ES-I3 (cell line): ENCODE data around the gene P2RX1.

Experiments
- H3K36me3 ChIP-seq: 2 replicates; pipeline ENCODE4 v1.6.1; 2013; ENCODE audit warnings: mild to moderate bottlenecking, low read length, control low read depth, moderate library complexity; ENCODE audit not compliant: insufficient read depth
- H3K4me1 ChIP-seq: 2 replicates; pipeline ENCODE4 v1.6.1; 2013; ENCODE audit warnings: mild to moderate bottlenecking, control low read depth, low read length; ENCODE audit not compliant: insufficient read depth
- H3K9ac ChIP-seq: 2 replicates; pipeline ENCODE4 v1.6.1; 2013; ENCODE audit warnings: low read depth, mild to moderate bottlenecking, low read length, moderate library complexity
- H3K9me3 ChIP-seq: 2 replicates; pipeline ENCODE4 v1.6.1; 2013; ENCODE audit warnings: mild to moderate bottlenecking, low read length, moderate library complexity; ENCODE audit not compliant: control insufficient read depth, insufficient read depth

P2RX1 gene

DNA sequence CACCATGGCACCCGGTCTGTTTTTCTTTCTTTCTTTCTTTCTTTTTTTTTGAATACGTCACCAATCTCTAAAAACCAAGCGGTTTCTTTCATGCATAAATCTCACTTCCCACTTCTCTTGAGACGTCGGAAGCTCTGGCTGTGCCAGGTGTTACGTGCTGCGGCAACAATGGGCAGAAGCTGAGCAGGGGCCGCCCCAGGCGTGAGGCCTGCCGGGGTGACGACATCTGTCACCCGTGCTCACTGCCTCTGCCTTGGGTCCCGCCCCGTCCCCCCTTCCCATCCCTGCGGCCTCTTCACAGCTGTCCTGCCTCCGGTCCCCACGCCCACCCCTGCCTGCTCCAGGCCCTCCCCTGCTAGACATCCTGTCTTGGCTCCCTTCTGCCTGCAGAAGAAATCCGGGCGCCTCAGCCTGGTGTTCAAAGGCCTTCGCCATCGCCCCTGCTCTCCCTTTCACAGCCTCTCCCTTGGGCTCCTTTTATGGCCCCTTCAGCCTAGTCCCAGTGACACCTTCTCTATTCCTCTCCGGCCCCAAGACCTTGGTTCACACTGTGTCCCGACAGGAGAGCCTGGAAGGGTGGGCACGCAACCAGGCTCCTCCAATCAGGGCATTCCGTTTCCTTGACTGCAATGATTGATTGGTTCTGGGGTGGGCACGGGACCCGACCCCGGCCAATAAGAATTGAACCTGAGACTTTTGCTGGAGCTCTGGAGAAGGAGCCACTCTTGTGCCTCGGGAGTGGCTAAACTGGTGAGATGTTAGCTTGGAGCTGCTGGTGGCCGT is 4.8 kb downstream of the P2RX1 start:
- H3K9ac ChIP-seq: no peak overlapping the region

DNA sequence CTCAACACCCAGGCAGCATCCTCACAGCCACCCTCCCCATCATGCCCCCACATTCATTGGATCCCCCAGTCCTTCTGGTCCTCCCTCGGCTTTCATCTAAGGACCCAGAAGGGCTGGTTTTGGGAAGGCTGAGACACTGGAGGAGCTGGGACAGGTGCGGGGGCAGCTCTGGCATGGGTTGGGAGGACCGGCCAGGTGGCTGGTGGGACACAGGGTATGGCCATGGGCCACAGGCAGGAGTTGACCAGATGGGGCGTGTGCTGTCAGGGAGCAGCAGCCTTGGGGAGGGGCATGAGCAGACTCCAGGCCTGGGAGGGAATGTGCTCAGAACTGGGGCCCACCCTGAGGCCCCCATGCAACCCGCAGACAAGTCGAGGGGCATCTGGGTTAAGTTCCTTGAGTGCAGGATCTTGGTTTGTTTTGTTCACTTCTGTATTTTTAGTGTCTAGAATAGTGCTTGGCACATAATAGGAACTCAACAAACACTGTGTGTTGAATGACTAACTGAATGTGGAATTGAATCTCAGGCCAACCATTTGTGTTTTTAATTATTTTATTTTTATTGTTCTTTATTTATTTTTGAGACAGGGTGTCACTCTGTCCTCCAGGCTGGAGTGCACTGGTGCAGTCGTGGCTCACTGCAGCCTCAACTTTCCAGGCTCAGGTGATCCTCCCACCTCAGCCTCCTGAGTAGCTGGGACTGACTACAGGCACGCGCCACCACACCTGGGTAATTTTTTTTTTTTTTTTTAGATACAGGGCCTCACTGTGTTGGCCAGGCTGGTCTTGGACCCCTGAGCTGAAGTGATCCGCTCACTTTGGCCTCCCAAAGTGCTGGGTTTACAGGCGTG is 5.6 kb downstream of the P2RX1 start:
- H3K4me1 ChIP-seq: no peaks in the 10 kb centered on the region
- no peaks in the 10 kb centered on the region for H3K36me3 ChIP-seq
- H3K9me3 ChIP-seq: no peaks in the 10 kb centered on the region
- no peak overlapping the region for H3K9ac ChIP-seq

More for the DNA sequence above, 4.8 kb downstream of the P2RX1 start:
- H3K4me1 ChIP-seq: no peaks in the 10 kb centered on the region
- no peaks in the 10 kb centered on the region for H3K36me3 ChIP-seq
- H3K9me3 ChIP-seq: no peaks in the 10 kb centered on the region

DNA sequence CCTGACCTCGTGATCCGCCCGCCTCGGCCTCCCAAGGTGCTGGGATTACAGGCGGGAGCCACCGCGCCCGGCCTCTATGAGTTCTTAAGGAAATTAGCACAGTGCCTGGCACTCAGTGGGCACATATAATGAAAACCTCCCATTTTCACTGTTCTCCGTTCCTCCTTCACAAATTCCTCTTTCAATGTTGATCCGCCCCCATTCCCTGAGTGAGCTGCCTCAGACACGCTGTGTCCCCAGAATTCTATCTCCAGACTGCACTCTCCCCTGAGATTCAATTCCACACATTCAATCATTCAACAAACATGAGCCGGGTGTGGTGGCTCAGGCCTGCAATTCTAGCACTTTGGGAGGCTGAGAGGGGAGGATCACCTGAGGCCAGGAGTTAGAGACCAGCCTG is 7.0 kb downstream of the P2RX1 start:
- Histone ChIP-seq H3K9me3 (no peaks in the 10 kb centered on the region), H3K9ac (no peak overlapping the region), H3K4me1 (peaks cover 5% of the 10 kb centered on the region; the same call in 1 of the 2 replicates), H3K36me3 (no peaks in the 10 kb centered on the region)

DNA sequence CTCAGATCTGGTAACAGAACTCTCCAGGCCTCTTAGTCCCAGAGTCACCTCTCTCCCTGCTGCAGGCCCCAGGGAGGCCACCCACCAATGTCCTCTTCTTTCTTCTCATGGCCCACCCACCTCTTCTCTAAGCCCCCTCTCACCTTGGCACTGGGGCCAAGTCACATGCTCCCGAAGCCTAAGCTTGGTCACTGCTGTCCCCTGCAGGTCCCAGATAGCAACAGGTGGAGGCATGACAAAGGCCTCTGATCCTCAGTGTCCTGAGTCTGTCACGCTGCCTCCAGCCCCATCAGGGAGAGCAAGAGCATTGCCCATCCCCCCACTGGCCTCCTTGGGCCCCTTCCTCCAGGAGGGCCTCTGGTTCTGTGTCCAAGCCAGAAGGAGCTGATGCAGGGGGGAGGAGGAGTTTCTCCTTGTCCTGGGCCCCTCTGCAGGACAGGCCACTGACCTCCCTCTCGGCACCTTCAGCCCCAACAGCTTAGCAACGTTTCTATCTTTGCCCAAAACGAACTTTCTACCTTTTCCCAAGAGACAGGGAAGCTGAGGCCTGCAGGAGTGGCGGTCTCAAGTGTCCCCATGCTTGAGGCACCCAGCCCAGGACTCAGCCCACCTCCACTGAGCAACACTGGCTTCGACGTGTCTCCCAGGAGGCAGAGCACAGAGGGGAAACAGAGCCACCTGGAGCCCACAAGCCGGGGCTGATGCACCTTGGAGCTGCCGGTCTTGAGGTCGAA is 8.6 kb downstream of the P2RX1 start:
- Histone ChIP-seq H3K9ac (no peak overlapping the region), H3K9me3 (no peaks in the 10 kb centered on the region), H3K36me3 (no peaks in the 10 kb centered on the region), H3K4me1 (peaks cover 17% of the 10 kb centered on the region)

DNA sequence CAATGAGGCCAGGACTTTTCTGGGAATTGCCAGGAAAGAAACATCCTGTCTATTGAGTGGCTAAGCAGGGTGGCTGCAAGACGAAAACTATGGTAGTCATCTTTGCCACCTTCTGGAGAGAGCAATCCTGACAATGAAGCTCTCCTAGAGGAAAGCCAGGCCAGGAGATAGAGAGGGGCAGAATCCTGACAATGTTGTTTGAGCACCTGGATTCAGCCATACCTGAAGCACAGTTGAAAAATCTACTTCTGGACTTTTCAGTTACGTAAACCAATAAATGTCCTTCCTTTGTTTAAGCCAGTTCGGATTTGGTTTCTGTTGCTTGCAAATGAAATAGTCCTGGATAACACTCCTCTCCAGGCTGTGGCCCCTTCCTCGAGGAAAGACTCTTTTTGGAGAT is 9.4 kb downstream of the P2RX1 start:
- no peaks in the 10 kb centered on the region for H3K9me3 ChIP-seq
- H3K9ac ChIP-seq: no peak overlapping the region
- no peaks in the 10 kb centered on the region for H3K36me3 ChIP-seq
- peaks cover 17% of the 10 kb centered on the region for H3K4me1 ChIP-seq

DNA sequence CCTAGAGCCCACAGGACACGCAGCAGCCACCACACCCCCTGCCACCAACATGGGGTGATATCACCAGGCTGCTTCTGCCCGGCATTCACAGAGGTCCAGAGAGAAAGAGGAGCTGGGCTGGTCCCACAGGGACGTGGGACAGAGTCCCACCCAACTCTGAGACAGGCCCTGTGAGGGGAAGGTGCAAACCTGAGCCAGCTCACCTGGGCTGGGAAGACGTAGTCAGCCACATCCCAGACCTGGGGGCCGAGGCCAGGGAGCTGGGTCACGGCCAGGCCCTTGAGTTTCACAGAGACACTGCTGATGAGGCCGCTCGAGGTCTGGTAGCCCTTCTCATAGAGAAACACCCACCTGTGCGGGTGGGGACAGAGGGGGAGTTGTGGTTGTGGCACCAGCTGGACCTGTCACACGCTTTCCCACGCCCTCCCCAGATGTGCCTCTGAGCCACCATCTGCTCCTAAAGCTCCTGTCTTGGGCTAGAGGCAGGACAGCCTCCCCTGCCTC is 11.2 kb downstream of the P2RX1 start:
- no peaks in the 10 kb centered on the region for H3K36me3 ChIP-seq
- peaks cover 17% of the 10 kb centered on the region for H3K4me1 ChIP-seq
- no peaks in the 10 kb centered on the region for H3K9me3 ChIP-seq
- H3K9ac ChIP-seq: no peak overlapping the region

DNA sequence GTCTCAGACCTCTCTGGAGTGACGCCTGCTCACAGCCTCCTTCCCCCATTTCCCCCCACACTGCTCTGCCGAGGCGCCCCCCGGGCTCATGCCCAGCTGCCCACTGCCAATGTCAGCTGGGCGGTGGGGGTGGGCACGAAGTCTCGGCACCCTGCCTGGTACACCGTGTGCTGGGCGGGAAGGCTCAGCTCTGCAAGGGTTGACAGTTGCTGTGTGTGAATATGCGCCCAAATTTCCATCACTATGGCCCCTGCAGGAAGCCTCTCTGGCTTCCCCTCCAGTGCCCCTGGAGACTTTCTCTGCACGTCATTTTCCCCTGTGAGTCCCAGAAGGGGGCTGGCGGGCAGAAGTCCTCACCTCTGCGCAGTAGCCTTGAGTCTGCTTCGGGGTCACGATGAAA is 11.8 kb downstream of the P2RX1 start:
- H3K36me3 ChIP-seq: no peaks in the 10 kb centered on the region
- H3K9ac ChIP-seq: no peak overlapping the region; the same call in 1 of the 2 replicates
- H3K9me3 ChIP-seq: no peaks in the 10 kb centered on the region
- peaks cover 17% of the 10 kb centered on the region for H3K4me1 ChIP-seq

DNA sequence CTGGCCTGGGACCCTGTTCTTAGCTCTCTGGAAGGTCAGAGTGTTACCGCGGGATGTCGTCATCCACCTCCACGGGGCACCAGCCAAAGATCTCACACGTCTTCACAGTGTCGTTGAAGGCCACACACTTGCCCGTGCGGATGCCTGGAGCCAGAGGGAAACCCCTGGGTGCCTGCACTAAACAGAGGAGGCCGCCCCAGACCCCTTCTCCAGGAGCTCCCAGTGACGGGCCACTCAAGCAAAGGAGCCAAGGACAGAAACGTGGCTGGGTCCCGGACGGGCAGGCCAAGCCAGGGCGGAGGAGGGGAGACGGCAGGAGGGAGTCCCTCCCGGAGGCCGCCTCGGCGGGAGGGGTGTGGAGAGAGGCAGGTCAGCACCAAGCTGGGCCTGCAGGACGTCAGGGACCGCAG is 12.4 kb downstream of the P2RX1 start:
- H3K36me3 ChIP-seq: no peaks in the 10 kb centered on the region
- H3K4me1 ChIP-seq: peaks cover 17% of the 10 kb centered on the region
- no peak overlapping the region for H3K9ac ChIP-seq
- H3K9me3 ChIP-seq: no peaks in the 10 kb centered on the region

DNA sequence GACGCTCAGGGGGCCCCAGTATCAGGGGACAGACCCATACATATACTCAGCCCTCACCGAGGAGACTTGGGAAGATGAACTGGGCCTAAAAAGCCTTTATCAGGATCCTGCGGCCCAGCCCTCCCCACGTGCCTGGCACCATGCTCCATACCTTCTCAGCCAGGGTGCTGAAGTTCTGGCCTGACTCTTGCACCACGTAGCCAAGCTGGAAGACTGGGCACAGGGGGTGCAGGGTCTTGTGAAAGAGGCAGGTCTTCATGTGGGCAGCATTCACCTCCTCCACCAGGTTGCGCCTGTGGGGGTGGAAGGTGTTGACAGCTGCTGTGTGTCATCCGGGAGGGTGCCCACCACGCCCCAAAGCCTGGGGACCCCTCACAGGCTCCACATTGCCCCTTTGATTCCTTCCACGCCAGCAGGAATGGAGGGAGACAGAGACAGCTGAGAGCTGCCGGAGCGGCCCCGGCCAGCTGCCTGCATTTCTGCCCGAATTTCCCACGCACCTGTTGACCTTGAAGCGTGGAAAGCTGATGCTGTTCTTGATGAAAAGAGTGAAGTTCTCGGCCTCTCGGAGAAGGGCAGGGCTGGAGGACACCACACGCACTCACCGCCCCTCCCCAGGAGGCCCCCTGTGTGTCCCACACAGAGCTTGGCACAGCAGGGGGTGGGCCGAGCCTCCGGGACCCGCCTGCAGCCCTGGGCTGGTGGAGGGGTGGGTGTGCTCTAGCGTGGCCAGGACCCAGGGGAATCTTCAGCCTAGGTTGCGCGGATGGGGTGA is 13.0 kb downstream of the P2RX1 start:
- peaks cover 17% of the 10 kb centered on the region for H3K4me1 ChIP-seq
- H3K9ac ChIP-seq: no peak overlapping the region; the same call in 1 of the 2 replicates
- no peaks in the 10 kb centered on the region for H3K36me3 ChIP-seq
- H3K9me3 ChIP-seq: no peaks in the 10 kb centered on the region

DNA sequence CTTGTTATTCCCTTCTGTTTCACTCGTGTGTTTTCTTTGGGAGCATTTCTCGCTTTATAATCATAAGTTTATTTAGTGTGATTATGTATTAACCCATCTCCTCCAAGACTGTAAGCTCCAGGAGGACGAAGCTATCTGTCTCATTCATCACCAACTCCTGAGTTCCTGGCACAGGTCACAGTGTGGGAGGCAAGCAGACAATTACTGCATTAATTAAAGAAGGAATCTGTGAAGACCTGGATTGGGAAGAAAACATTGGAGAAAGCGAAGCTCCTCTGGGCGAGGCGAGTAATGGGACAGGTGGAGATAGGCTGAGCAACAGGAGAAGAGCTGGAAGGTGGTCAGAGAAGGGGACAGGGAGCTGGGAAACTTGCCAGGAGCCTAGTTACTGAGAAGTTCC is 15.6 kb downstream of the P2RX1 start:
- no peak overlapping the region for H3K9ac ChIP-seq
- no peaks in the 10 kb centered on the region for H3K36me3 ChIP-seq
- H3K9me3 ChIP-seq: no peaks in the 10 kb centered on the region
- peaks cover 17% of the 10 kb centered on the region for H3K4me1 ChIP-seq

DNA sequence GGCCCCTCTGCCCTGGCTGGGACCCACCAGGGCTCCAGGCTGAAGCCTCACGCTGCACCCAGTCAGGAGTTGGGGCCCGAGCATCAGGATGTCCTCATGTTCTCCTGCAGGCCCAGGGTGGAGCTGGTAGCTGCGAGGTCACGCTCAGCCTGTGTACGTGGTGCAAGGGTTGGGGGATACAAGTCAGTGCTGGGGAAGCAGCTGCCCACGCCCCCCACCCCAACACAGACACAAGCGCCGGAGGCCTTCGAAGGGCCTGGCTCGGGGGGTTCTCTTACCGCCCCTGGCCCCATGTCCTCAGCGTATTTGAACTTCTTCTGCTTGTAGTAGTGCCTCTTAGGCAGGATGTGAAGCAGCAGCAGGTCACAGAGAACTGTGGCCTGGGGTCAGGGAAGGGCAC is 18.5 kb downstream of the P2RX1 start:
- H3K36me3 ChIP-seq: no peaks in the 10 kb centered on the region

DNA sequence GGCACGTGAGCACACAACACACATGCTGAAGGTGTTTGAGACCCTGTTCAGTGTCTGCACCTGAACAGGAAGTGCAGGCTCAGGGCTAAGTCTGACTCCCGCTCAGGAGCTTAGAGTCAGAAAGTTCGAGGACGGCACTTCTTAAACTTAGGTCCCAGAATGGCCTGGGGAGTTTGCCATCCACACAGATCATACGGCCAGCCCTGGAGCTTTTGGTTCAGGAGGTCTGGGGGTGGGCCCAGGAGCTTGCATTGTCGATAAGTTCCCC is 19.4 kb downstream of the P2RX1 start:
- H3K36me3 ChIP-seq: no peaks in the 10 kb centered on the region
- peaks cover 7% of the 10 kb centered on the region; the same call in 1 of the 2 replicates for H3K4me1 ChIP-seq
- no peaks in the 10 kb centered on the region for H3K9me3 ChIP-seq
- H3K9ac ChIP-seq: no peak overlapping the region

More for the DNA sequence above, 18.5 kb downstream of the P2RX1 start:
- Histone ChIP-seq H3K4me1 (peaks cover 7% of the 10 kb centered on the region; the same call in 1 of the 2 replicates), H3K9ac (no peak overlapping the region), H3K9me3 (no peaks in the 10 kb centered on the region)

DNA sequence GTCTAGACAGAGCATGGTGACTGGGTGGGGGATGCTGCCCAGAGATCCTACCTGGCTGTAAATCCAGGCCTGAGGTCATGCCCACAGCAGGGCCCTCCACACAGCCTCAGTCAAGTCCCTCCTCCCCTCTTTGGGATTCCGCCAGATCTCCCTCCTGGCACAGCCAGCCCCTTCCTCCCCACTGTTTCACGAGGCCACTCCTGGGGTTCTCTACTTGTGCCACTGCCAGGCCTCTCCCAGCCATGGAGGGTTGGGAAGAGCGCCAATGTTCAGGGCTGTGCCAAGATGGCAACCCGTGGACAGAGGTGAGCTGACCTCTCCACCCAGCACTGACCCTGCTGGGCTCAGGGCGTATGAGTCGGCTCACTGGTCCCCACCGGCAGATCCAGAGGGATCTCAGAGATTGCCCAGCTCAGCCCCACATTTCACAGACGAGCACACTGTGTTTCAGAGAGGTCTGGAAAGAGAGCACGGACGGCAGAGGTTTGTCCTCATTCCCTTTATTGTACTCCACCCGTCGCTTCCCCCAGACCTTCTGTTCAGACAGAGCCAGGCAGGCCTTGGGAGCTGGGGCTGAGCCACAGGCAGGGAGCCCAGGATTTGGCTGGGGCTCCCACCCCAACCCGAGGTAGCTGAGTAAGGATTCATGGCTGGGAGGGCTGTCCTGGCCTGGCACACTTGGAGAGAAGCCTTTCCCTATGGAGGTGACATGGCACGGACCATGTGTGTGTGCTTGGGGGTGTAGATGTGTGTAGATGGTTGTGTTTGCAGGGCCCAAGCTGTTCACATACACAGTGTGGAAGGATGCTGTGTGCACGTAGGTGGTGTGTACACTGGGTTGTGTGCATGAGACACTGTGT is 19.9 kb downstream of the P2RX1 start:
- Histone ChIP-seq H3K9ac (no peak overlapping the region), H3K36me3 (no peaks in the 10 kb centered on the region), H3K4me1 (peaks cover 12% of the 10 kb centered on the region; the same call in 1 of the 2 replicates), H3K9me3 (no peaks in the 10 kb centered on the region)
